NCI-H748 (cell line): ENCODE data around the gene RIT2.
"Not testable (repeated sequence)": the region's sequence is repeated elsewhere in the genome, so short reads cannot be mapped to it uniquely, and the experiment has no call there.

ENCODE experiments used
- DNase-seq: peaks from one replicate; lab custom pipeline; 2025; ENCODE audit not compliant: unreplicated experiment; lab: John Stamatoyannopoulos, UW

RIT2 gene

GRCh38 chr18:42778445-42779042 lies 336.9 kb downstream of the RIT2 start:
- DNase-seq: no peak

- DNase-seq: no peak
Measured at GRCh38 chr18:42778024-42778423, 337.5 kb downstream of the RIT2 start.

- DNase-seq: no peak
Measured at GRCh38 chr18:42773870-42774269, 341.6 kb downstream of the RIT2 start.

- no peak for DNase-seq
Measured at GRCh38 chr18:42771936-42772335, 343.5 kb downstream of the RIT2 start.

- peak; percentile 44 for DNase-seq
Measured at GRCh38 chr18:42765302-42765701, 350.2 kb downstream of the RIT2 start.

- no peak for DNase-seq
Measured at GRCh38 chr18:42760290-42760689, 355.2 kb downstream of the RIT2 start.

- no peak for DNase-seq
Measured at GRCh38 chr18:42758852-42759251, 356.6 kb downstream of the RIT2 start.

- no peak for DNase-seq
Measured at GRCh38 chr18:42756214-42756613, 359.3 kb downstream of the RIT2 start.

- DNase-seq: no peak
Measured at GRCh38 chr18:42752916-42753315, 362.6 kb downstream of the RIT2 start.

GRCh38 chr18:42746794-42747193 lies 368.7 kb downstream of the RIT2 start:
- DNase-seq: no peak

GRCh38 chr18:42745931-42746330 lies 369.6 kb downstream of the RIT2 start:
- no peak for DNase-seq

- no peak for DNase-seq
Measured at GRCh38 chr18:42745171-42745570, 370.3 kb downstream of the RIT2 start.

- DNase-seq: no peak
Measured at GRCh38 chr18:42743373-42744138, 371.9 kb downstream of the RIT2 start.

- no peak for DNase-seq
Measured at GRCh38 chr18:42742969-42743368, 372.5 kb downstream of the RIT2 start.

- DNase-seq: no peak
Measured at GRCh38 chr18:42742474-42742873, 373.0 kb downstream of the RIT2 start.

GRCh38 chr18:42741805-42742347 lies 373.6 kb downstream of the RIT2 start:
- not testable (repeated sequence) for DNase-seq

- peak; percentile 60 for DNase-seq
Measured at GRCh38 chr18:42741299-42741698, 374.2 kb downstream of the RIT2 start.

GRCh38 chr18:42736074-42736473 lies 379.4 kb downstream of the RIT2 start:
- no peak for DNase-seq

- no peak for DNase-seq
Measured at GRCh38 chr18:42734520-42734919, 381.0 kb downstream of the RIT2 start.

GRCh38 chr18:42730272-42730671 lies 385.2 kb downstream of the RIT2 start:
- peak; percentile 21 for DNase-seq

GRCh38 chr18:42719221-42719620 lies 396.3 kb downstream of the RIT2 start:
- DNase-seq: peak; percentile 59

GRCh38 chr18:42712065-42712464 lies 403.4 kb downstream of the RIT2 start:
- no peak for DNase-seq
